ENCODE results near the gene LEF1.

The LEF1 gene

GRCh38 chr4:108107729-108108382 lies 60.9 kb downstream of the LEF1 start:
- TF ChIP-seq CTCF (IDR thresholded peaks at IDR 0.05; ENCODE audit: borderline replicate concordance, control extremely low read depth, extremely low read depth, insufficient read depth, missing control alignments), result no peak
- no peak for DNase-seq (ENCODE audit: low spot score)
- in situ Hi-C loops (cut with MboI; ENCODE audit: low sequenced_read_pairs, unreplicated experiment), result no loop called here

GRCh38 chr4:108107101-108107500 lies 61.6 kb downstream of the LEF1 start:
- TF ChIP-seq CTCF (IDR thresholded peaks at IDR 0.05; ENCODE audit: borderline replicate concordance, control extremely low read depth, extremely low read depth, insufficient read depth, missing control alignments), result no peak
- in situ Hi-C loops (cut with MboI; ENCODE audit: low sequenced_read_pairs, unreplicated experiment), result no loop called here
- no peak for DNase-seq (ENCODE audit: low spot score)

- DNase-seq (ENCODE audit: low spot score), result no peak
- no peak for TF ChIP-seq CTCF (IDR thresholded peaks at IDR 0.05; ENCODE audit: borderline replicate concordance, control extremely low read depth, extremely low read depth, insufficient read depth, missing control alignments)
- in situ Hi-C loops (cut with MboI; ENCODE audit: low sequenced_read_pairs, unreplicated experiment), result no loop called here
Observed at GRCh38 chr4:108106186-108106585, 62.5 kb downstream of the LEF1 start.

GRCh38 chr4:108103099-108103862 lies 65.5 kb downstream of the LEF1 start:
- TF ChIP-seq CTCF (IDR thresholded peaks at IDR 0.05; ENCODE audit: borderline replicate concordance, control extremely low read depth, extremely low read depth, insufficient read depth, missing control alignments), result no peak
- in situ Hi-C loops (cut with MboI; ENCODE audit: low sequenced_read_pairs, unreplicated experiment), result no loop called here

GRCh38 chr4:108100827-108101226 lies 67.9 kb downstream of the LEF1 start:
- in situ Hi-C loops (cut with MboI; ENCODE audit: low sequenced_read_pairs, unreplicated experiment), result no loop called here

More at GRCh38 chr4:108103099-108103862, 65.5 kb downstream of the LEF1 start:
- no peak for DNase-seq (ENCODE audit: low spot score)

GRCh38 chr4:108099838-108100237 lies 68.9 kb downstream of the LEF1 start:
- no peak for TF ChIP-seq CTCF (IDR thresholded peaks at IDR 0.05; ENCODE audit: borderline replicate concordance, control extremely low read depth, extremely low read depth, insufficient read depth, missing control alignments)
- in situ Hi-C loops (cut with MboI; ENCODE audit: low sequenced_read_pairs, unreplicated experiment), result no loop called here
- no peak for DNase-seq (ENCODE audit: low spot score)

More at GRCh38 chr4:108100827-108101226, 67.9 kb downstream of the LEF1 start:
- DNase-seq (ENCODE audit: low spot score), result no peak
- no peak for TF ChIP-seq CTCF (IDR thresholded peaks at IDR 0.05; ENCODE audit: borderline replicate concordance, control extremely low read depth, extremely low read depth, insufficient read depth, missing control alignments)
